Measurements from ENCODE around the gene AGAP1.
A peak's percentile ranks its signal among the peaks of the same experiment; 100 is the strongest.

AGAP1 gene

DNA sequence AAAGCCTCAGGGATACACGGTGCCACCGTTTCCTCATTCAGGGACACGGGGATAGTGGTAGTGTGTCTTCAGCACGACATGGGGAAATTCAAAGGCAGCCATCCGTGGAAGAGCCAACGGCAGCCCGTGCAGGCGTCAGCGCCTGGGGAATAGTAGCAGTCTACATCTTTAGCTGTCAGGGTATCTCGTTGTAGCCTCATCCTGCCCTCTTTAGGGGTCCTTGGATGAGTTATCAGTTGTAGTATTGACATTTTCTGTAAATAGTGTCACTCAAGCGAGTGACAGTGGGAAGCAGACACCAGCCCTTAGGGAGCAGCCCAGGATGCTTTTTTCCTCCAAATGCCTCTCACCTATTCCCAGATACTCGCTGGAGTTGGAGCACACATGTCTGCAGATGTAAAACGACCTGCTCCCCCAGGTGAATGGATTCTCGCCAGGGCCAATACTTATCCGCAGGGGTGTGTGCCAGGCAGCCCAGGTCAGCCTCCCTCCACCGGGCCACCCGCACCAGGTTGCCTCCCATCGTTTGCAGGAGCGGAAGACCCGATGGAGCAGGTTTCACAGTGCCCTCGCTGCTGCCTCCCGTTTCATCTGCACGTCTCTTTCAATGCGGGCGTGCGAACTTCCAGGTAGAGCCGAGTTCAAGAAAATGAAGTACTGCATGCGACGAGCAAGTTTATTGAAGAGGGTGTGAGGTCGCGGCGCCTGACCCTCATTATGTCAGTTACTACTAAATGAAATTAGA is 41.0 kb downstream of the AGAP1 start:
- no peak for DNase-seq

DNA sequence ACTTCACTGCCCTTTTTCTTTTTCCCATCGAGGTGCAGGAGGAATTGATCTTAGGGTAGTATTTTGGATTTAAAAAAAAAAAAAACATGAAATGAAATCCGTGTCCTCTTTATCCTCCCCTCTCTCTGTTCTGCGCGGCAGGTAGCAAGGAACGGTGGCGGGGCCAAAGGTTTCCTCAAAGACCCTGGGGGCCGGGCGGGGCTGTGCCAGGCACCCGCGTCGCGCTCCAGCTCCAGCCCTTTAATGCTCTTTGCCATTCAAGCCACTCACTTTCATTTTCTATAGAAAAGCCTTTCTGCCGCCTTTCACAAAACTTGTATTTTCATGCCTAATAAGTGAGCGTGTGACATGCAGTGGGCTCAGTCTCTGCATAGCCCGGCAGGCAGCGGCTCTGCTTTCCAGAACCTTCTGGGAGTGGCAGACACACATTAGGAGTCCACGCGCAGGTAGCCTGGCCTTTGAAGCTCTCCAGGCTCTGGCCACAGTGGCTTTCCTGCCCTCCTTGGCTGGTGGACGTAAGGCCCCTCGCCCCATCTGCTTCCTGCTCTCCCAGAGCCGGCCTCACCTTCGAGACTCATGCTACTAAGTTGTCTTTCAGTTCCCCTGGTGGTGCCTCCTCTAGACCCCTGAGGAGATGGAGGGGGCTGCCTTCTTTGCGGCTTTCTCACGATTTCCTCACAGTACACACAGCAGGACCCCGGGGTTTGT is 41.7 kb downstream of the AGAP1 start:
- DNase-seq, result no peak

GRCh38 chr2:235536711-235537110 is 42.9 kb downstream of the AGAP1 start:
- no peak for DNase-seq

- no peak for DNase-seq
Observed at GRCh38 chr2:235537186-235537585, 43.3 kb downstream of the AGAP1 start.

GRCh38 chr2:235537587-235537986 is 43.7 kb downstream of the AGAP1 start:
- DNase-seq, result no peak

DNA sequence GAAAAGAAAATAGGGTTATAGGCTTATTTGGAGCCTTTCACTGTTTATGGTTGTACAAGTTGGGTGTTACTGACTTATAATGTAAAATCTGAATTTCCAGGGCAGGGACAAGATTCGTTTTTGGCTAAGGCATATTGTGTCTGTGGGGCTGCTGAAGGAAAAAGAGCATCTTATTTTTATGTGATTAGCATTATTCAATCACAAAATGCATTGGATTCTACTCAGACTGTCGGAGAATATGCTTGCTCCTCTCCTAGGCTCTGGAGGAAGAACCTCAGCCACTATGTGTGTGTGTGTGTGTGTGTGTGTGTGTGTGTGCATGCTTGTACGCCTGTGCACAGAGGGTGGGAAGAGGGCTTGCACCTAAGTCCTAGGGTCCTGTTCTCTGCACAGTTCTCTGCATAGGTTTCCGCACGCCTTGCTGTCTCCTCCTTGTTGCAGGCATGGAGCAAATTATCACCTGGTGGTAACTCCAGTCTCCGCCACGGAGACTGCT is 44.3 kb downstream of the AGAP1 start:
- no peak for DNase-seq

DNA sequence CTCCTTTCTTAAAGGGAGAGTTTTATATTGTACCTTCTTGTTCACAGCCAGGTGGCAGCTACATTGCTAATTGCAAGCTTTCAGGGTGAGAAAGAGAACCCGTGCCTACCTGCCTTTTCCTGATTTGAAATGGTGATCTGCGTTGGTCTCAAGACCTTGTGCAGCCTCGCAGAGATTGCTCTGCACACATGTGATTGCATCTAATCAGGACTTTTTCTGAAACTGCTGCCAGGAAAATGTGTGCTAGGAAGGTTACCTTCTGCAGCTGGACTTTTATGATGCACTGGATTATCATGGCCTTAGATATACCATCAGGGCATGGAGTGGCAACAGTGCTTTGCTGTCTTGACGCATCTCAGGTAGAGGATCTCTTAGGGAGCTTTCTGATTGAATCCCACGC is 45.1 kb downstream of the AGAP1 start:
- no peak for DNase-seq

- DNase-seq, result no peak
Observed at GRCh38 chr2:235539773-235540172, 45.9 kb downstream of the AGAP1 start.

DNA sequence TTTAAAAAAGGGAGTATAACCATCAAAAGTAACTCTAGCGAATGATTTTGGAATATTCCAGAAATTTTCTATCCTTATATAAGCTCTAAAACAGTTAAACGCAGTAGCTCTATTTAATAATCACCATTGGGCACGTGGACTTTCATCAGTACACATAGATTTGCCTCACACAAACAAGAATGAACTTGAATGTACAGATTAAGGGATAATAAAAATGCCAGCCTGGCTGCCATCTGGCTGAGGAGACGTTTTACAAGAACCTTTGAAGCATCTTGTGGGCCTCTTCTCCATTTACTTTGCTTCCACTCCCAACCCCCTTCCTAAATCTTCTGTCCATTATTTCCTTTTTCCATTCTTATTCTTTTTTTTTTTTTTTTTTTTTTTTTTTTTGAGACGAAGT is 47.2 kb downstream of the AGAP1 start:
- DNase-seq, result no peak

DNA sequence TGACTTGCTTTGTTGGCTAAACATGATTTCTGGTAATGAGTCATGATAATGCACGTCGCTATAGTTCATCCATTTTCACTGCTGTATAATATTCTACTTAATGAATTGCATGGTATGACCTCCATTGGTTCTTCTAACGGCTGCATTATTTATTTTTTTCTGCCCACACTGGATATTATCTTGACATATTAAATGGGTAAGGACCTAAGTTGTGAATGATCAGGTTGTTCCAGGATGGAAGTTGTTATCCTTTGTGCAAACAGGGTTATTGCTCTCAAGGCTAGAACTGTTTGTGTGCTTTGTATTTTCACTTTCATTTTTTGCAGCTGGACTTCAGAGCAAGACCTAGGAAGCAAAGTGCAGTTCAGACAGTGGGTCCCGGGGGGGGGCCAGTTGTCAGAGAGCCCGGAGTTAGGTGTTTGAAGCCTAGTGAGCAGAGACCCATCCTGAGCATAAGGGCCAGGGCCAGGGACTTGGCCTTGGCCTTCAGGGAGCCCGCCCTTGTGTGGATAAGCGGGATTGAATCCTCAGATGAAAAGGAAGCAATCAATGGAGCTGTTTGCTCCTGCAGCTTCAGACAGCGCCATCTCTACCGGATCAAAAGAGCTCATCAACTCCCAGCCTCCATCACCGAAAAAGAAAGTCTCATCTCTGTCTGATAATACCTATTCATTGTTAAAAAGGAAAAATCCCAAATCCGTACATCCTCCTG is 48.2 kb downstream of the AGAP1 start:
- DNase-seq, result no peak

GRCh38 chr2:235542733-235543127 is 48.9 kb downstream of the AGAP1 start:
- DNase-seq, result no peak

- DNase-seq, result no peak
Observed at GRCh38 chr2:235543128-235543750, 49.4 kb downstream of the AGAP1 start.

GRCh38 chr2:235543851-235544688 is 50.2 kb downstream of the AGAP1 start:
- no peak for DNase-seq

DNA sequence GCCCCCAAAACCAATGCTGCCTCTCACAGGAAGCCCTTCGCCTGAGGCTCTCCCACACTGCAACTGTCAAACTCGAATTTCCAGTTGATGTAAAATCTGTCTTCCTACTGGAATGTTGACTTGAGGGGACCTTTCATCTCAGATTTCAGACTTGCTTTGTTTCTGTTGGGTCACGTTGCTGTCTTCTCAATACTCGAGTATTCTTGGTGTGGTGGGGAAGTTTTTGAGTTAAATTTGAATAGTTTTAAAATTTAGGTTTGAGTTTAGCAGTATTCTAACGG is 50.8 kb downstream of the AGAP1 start:
- no peak for DNase-seq

- no peak for DNase-seq
Observed at GRCh38 chr2:235545339-235546150, 51.7 kb downstream of the AGAP1 start.

DNA sequence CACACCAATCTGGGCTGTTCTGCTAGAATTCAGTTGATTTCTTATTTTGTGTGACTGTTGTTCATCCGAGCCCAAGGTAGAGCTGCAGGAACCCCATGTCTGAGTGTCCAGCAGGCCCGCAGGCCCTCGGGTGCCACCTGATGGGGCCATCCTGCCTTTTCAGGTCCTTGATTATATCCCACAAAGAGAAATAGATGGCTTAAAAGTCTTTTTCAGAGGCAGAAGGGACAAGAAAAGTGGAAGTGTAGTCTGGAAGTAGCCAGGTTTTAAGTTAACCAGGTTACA is 52.2 kb downstream of the AGAP1 start:
- DNase-seq, result no peak

DNA sequence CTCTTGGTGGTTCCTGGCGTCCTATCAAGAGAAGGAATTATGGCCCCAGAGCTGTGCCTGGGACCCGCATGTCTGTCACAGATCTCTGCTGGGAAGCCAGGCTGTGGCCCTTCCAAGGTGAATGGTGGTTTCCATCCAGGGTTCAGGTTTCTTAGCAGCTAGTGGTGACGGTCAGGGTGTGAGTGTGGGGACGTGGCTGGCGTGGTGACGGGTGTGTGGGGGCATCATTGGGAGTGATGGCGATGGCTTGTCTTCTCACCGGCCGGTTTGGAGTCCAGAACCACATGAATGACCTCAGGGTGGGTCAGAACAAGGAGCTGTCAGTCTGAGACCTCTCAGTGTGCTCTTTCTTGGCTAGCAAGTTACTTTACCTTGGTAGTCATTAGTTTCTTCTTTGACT is 52.6 kb downstream of the AGAP1 start:
- DNase-seq, result no peak

DNA sequence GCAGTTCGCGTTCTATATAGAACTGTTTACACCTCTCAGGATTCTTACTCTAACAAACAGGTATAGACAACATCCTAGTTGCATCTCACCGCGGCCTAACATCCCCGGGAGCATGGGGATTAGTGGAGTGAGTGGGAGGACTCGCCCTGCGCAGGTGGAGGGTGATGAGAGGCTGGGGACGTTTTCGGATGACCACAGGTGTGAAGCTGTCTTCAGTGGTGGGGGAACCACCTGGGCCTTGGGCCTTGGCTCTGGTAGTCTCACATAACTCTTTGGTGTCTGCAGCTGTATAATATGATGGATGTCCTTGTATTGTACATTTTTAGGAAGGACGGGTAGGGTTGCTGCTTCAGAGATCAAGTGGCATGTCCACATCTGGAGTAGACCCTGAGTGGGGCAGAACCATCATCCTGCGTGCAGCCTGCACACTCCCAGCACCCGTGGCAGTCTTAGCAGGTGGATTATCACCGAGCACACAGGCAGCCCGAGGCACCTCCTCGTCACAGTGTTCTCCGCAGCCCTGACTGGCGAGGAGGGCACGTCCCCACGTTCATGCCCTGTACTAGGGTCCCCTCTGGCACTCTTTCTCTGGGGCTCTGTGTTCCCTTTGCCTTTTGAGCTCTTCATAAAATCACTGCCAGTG is 56.0 kb downstream of the AGAP1 start:
- DNase-seq, result no peak

- DNase-seq, result no peak
Observed at GRCh38 chr2:235550378-235550760, 56.5 kb downstream of the AGAP1 start.

- DNase-seq, result no peak
Observed at GRCh38 chr2:235550946-235551345, 57.1 kb downstream of the AGAP1 start.

DNA sequence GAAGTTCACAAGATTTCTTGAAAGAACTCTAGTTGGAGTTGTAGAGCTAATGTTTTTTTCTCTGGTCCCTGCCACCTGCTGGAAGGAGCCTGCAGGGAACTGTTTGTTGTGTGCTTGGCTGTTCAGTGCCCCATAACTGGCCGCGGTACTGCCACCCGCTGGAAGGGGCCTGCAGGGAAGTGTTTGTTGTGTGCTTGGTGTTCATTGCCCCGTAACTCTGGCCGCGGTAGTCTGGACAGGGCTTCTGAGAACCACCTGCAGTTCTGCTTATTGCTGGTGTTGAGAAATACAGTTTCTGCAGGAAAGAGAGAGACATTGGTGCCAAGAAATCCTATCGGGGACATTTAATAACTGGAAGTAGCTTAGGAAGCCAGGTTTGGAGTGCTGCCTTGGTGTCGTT is 58.1 kb downstream of the AGAP1 start:
- DNase-seq, result peak in 1 of 2 experiments; percentile 20

GRCh38 chr2:235552671-235553070 is 58.8 kb downstream of the AGAP1 start:
- no peak for DNase-seq
